ENCODE data around the gene LSM7.
A peak's percentile ranks its signal among the peaks of the same experiment; 100 is the strongest.

LSM7 gene

GRCh38 chr19:2315121-2315817 lies 13.1 kb downstream of the LSM7 start:
- H3K4me3 ChIP-seq (ENCODE audit: control insufficient read depth, low read depth, low read length): no peak overlapping the region
- TF ChIP-seq, protein P1, sequence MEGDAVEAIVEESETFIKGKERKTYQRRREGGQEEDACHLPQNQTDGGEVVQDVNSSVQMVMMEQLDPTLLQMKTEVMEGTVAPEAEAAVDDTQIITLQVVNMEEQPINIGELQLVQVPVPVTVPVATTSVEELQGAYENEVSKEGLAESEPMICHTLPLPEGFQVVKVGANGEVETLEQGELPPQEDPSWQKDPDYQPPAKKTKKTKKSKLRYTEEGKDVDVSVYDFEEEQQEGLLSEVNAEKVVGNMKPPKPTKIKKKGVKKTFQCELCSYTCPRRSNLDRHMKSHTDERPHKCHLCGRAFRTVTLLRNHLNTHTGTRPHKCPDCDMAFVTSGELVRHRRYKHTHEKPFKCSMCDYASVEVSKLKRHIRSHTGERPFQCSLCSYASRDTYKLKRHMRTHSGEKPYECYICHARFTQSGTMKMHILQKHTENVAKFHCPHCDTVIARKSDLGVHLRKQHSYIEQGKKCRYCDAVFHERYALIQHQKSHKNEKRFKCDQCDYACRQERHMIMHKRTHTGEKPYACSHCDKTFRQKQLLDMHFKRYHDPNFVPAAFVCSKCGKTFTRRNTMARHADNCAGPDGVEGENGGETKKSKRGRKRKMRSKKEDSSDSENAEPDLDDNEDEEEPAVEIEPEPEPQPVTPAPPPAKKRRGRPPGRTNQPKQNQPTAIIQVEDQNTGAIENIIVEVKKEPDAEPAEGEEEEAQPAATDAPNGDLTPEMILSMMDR (IDR thresholded peaks at IDR 0.05; ENCODE audit: control insufficient read depth, insufficient read depth, low read depth, low read length, missing control alignments): no peak
- DNase-seq (ENCODE audit: low read depth): no peak

GRCh38 chr19:2312820-2313501 lies 15.4 kb downstream of the LSM7 start:
- H3K4me3 ChIP-seq (ENCODE audit: control insufficient read depth, low read depth, low read length): no peak overlapping the region
- TF ChIP-seq, protein P1 (IDR thresholded peaks at IDR 0.05; ENCODE audit: control insufficient read depth, insufficient read depth, low read depth, low read length, missing control alignments): no peak
- no peak for DNase-seq (ENCODE audit: low read depth)

DNA sequence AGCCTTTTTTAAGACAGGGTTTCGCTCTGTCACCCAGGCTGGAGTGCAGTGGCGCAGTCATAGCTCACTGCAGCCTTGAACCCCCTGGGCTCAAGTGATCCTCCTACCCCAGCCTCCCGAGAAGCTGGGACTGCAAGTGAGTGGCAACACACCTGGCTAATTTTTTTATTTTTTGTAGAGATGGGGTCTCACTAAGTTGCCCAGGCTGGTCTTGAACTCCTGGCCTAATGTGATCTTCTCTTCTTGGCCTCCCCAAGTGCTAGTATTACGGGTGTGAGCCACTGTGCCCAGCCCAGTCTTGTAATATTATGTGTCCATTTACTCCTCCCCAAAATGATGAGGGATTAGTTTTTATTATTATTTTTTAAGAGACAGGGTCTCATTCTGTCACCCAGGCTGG lies 17.3 kb downstream of the LSM7 start:
- DNase-seq (ENCODE audit: low read depth): no peak
- TF ChIP-seq, protein P1 (IDR thresholded peaks at IDR 0.05; ENCODE audit: control insufficient read depth, insufficient read depth, low read depth, low read length, missing control alignments): no peak
- no peak overlapping the region for H3K4me3 ChIP-seq (ENCODE audit: control insufficient read depth, low read depth, low read length)

GRCh38 chr19:2309734-2310362 lies 18.5 kb downstream of the LSM7 start:
- DNase-seq (ENCODE audit: low read depth): no peak
- H3K4me3 ChIP-seq (ENCODE audit: control insufficient read depth, low read depth, low read length): no peak overlapping the region
- TF ChIP-seq, protein P1 (IDR thresholded peaks at IDR 0.05; ENCODE audit: control insufficient read depth, insufficient read depth, low read depth, low read length, missing control alignments): no peak

DNA sequence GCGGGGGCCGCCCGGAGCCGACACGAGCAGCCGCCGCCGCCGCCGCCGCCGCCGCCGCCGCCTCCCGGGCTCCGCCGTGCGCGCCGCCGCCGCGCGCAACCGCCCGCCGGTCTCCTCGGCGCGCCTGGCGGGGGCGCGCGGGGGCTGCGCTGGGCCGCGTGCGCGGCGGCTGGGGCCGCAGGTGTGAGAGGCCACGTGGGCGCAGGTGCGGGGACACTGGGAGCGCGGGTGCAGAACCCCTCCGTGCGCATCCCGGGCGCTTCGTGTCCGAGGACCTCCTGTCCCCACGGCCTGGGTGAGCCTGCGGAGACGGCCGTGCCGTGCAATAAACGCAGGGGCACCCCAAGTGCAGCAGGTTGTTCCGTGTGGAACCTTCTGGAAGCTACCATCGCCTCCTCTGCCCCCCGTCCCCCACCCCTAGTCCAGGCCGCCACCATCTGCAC lies 20.3 kb downstream of the LSM7 start, which contains the start of gene LINGO3:
LINGO3 (minus strand) TSS at position 41 of the 443 bp plus-strand sequence. CDS start 16,378 bp downstream, outside the sequence.
- DNase-seq (ENCODE audit: low read depth): no peak
- TF ChIP-seq, protein P1 (IDR thresholded peaks at IDR 0.05; ENCODE audit: control insufficient read depth, insufficient read depth, low read depth, low read length, missing control alignments): no peak
- peak within 1 kb of the TSS; percentile 19 for H3K4me3 ChIP-seq (ENCODE audit: control insufficient read depth, low read depth, low read length)

- DNase-seq (ENCODE audit: low read depth): no peak
- TF ChIP-seq, protein P1 (IDR thresholded peaks at IDR 0.05; ENCODE audit: control insufficient read depth, insufficient read depth, low read depth, low read length, missing control alignments): no peak
- no peak overlapping the region for H3K4me3 ChIP-seq (ENCODE audit: control insufficient read depth, low read depth, low read length)
These were observed 20.8 kb downstream of the LSM7 start for GRCh38 chr19:2307518-2308012.

Measured in AG09309 (cell line).